ENCODE data around the gene APOL3. TPM values are rescaled to one million over a fixed set of nuclear protein-coding genes. Genes with fewer than 3 reads are reported as not detected.
"Not testable (repeated sequence)": the region's sequence is repeated elsewhere in the genome, so short reads cannot be mapped to it uniquely, and the experiment has no call there.

Gene APOL3
- total RNA-seq, 1 donor from 2014 or later: 212 TPM

- peak; percentile 99 for DNase-seq
These were observed 3.8 kb downstream of the APOL3 start for GRCh38 chr22:36156515-36157419.

- no peak for DNase-seq
These were observed 4.4 kb downstream of the APOL3 start for GRCh38 chr22:36156119-36156514.

GRCh38 chr22:36155702-36156101 lies 4.9 kb downstream of the APOL3 start:
- DNase-seq: peak; percentile 75

- DNase-seq: no peak
These were observed 6.1 kb downstream of the APOL3 start for GRCh38 chr22:36154423-36154945.

- DNase-seq: no peak
These were observed 6.8 kb downstream of the APOL3 start for GRCh38 chr22:36153501-36154422.

GRCh38 chr22:36152821-36153220 lies 7.7 kb downstream of the APOL3 start:
- not testable (repeated sequence) for DNase-seq

- no peak for DNase-seq
These were observed 8.5 kb downstream of the APOL3 start for GRCh38 chr22:36152088-36152487.

GRCh38 chr22:36151006-36151595 lies 9.5 kb downstream of the APOL3 start:
- no peak for DNase-seq

- DNase-seq: no peak
These were observed 11.1 kb downstream of the APOL3 start for GRCh38 chr22:36149441-36149840.

- DNase-seq: no peak
These were observed 12.1 kb downstream of the APOL3 start for GRCh38 chr22:36148411-36148810.

- DNase-seq: no peak
These were observed 13.3 kb downstream of the APOL3 start for GRCh38 chr22:36147196-36147791.

- DNase-seq: peak; percentile 21
These were observed 14.7 kb downstream of the APOL3 start for GRCh38 chr22:36145881-36146280.

- DNase-seq: peak; percentile 84
These were observed 15.5 kb downstream of the APOL3 start for GRCh38 chr22:36144886-36145541.

GRCh38 chr22:36143956-36144355 lies 16.6 kb downstream of the APOL3 start:
- DNase-seq: no peak

- DNase-seq: no peak
These were observed 17.3 kb downstream of the APOL3 start for GRCh38 chr22:36143066-36143815.

GRCh38 chr22:36141481-36141880 lies 19.1 kb downstream of the APOL3 start:
- DNase-seq: no peak

- not testable (repeated sequence) for DNase-seq
These were observed 21.8 kb downstream of the APOL3 start for GRCh38 chr22:36138709-36139108.

GRCh38 chr22:36136988-36137387 lies 23.6 kb downstream of the APOL3 start:
- DNase-seq: no peak

GRCh38 chr22:36136475-36136874 lies 24.1 kb downstream of the APOL3 start:
- no peak for DNase-seq

GRCh38 chr22:36135306-36135980 lies 25.1 kb downstream of the APOL3 start:
- DNase-seq: no peak

All from dermis blood vessel endothelial cell (primary cell).